Activated gamma-delta T cell (primary cell): Measurements from ENCODE around the gene C1QB.

Source experiments
- DNase-seq: peaks from one replicate; lab custom pipeline; 2025; lab: John Stamatoyannopoulos, UW

C1QB gene

DNA sequence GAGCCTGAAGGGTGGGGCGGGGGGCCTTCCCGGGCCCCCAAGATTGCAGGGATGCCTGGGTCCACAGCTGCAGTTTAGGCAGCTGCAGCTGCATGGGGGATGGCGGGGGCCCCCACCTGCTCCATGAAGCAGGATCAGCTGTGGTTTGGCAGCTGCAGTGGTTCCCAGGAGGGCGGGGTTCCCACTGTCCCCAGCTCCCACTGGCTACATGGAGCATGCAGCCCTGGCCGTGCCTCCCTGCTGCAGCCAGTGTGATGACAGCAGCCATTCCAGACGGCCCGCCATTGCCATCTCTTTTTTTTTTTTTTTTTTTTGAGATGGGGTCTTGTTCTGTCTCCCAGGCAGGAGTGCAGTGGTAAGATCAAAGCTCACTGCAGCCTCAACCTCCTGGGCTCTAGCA lies 17.6 kb upstream of the C1QB start:
- DNase-seq, result no peak

DNA sequence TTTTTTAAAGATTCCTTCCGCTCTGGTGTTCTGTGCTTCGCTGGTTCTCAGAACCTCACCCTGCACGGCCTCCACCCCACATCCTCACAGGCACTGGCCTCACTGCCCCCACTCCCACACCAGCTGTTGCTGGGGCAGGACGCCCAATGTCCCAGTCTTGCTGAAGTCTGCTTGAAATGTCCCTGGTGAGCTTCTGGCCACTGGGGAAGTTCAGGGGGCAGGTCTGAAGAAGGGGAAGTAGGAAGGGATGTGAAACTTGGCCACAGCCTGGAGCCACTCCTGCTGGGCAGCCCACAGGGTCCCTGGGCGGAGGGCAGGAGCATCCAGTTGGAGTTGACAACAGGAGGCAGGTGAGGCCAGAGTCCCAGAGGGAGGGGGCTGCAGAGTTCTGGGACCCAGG lies 16.7 kb upstream of the C1QB start, which contains the start of gene C1QA:
Gene C1QA (plus strand): TSS at position 276 of the 400 bp plus-strand sequence. CDS start 989 bp downstream, outside the sequence.
- no peak for DNase-seq

DNA sequence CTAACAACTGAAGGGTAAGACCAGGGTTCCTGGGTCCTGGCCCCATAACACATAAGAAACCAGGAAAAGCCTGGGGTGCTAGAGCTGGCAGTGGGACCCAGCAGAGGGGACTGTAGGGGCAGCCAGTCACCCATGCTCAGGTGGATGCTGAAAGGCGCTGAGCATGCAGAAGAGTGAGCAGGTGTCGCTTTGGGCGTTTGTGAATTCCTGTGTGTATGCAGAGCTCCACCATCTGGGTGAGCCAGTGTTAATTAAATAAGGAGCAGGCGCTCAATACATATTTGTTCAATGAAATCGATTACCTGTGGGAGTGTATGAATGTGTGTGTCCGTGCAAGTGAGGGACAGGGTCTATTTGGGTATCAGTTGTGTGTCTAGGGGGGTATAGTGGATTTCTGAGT lies 16.1 kb upstream of the C1QB start:
- DNase-seq, result no peak

DNA sequence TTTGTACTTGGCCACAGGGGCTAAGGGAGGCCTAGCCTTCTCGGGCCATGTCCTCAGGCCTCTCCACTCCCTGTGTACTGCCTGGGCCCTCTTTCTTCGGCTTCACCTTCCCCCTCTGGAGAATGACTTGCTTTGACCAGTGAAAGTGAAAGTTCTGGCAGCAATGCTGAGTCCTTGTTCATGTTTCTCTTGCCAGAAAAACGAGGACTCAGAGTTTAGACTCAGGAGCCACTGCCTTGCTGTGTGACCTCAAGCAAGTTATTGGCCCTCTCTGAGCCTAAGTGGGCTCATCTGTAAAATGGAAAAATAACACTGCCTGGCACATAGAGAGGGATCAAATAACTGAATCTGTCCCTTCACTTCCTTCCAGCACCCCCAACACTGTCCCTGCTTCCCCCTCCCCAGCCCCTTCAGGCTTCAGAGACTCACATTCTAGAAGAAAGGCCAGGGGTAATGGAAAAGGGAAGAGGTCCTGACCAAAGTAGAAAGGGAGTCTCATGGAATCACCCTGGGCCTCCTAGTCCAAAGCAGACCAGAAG lies 15.1 kb upstream of the C1QB start:
- DNase-seq, result no peak

DNA sequence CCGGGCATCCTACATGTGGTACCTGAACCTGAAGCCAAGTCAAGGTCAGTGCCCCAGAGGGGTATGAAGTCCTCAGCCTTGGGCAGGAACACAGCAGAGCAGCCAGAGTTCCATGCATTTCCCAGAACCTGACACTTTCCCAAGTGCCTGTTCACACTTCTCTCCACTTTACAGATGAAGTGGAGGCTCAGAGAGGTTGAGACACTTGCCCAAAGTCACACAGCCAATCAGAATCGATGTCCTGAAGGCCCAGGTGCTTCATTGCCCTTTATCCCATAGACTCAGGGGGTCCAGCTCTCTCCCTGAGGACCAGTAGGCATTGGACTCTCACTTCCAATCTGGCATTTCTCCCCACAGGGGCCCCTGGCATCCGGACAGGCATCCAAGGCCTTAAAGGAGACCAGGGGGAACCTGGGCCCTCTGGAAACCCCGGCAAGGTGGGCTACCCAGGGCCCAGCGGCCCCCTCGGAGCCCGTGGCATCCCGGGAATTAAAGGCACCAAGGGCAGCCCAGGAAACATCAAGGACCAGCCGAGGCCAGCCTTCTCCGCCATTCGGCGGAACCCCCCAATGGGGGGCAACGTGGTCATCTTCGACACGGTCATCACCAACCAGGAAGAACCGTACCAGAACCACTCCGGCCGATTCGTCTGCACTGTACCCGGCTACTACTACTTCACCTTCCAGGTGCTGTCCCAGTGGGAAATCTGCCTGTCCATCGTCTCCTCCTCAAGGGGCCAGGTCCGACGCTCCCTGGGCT lies 14.4 kb upstream of the C1QB start:
- DNase-seq, result no peak

DNA sequence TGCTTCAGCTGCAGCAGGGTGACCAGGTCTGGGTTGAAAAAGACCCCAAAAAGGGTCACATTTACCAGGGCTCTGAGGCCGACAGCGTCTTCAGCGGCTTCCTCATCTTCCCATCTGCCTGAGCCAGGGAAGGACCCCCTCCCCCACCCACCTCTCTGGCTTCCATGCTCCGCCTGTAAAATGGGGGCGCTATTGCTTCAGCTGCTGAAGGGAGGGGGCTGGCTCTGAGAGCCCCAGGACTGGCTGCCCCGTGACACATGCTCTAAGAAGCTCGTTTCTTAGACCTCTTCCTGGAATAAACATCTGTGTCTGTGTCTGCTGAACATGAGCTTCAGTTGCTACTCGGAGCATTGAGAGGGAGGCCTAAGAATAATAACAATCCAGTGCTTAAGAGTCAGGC lies 13.8 kb upstream of the C1QB start:
- DNase-seq, result no peak

DNA sequence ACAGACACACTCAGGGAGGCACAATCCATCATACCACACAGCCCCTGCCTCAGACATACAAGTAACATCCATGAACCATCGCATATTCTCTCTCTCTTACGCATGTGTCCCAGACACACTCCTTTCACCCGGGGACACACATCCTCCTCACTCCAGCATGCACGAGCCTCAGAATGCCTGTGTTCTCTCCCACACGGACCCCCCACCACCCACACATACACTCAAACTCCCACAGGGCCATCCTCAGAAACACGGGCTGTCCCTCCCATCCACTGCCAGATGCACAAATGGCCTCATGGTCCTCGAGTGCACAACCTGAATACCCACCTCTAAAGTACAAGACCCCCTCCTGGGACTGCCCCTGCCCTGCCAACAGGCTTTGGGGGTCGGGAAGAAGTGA lies 11.8 kb upstream of the C1QB start:
- no peak for DNase-seq

DNA sequence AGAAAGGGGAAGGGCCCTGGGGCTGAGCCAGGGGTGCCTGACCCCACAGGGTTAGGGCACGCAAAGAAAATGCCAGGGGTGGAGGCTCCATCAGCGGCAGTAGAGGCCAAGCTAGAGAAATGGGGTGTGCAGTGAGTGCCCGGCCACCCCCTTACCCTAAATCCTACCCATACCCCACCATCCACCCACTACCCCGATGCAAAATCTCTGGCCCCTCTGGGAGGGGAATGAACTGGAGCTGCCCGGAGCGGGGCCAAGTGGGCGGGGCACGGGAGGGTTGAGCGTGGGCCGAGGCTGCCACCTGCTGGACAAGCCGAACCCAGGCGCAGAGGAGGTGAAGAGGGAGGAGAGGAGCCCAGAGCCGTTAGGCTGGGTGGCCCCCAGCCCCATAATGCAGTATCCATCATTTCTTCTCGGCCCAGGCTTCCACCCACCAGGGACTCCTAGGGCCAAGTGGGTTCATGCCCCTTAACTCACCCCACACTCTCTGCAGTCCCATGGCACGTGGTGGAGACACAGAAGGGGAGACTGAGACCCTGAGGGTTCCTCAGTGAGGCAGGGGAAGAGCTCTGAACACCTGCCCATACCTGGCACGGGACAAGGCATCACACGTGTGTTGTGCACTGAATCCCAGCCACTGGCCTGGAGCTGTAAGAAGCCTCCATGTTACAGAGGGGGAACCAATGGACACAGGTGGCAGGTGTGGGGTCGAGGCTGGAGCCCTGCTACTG lies 11.0 kb upstream of the C1QB start:
- DNase-seq, result peak; percentile 35

DNA sequence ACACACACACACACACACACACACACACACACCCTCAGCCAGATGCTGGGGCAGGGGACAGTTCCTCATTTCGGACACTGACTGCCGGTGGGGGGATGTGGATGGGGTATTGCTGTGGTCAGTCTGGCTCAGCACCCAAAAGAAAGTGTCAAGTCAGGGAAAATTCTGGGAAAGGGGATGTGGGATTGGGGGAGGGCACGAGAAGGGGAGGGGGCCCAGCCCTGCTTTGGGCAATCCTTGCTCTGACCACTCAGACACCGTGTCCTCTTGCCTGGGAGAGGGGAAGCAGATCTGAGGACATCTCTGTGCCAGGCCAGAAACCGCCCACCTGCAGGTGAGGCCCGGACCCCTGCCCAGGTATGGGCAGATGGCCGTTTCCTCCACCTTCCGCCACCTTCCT lies 9.7 kb upstream of the C1QB start, which contains the start of gene C1QC:
Gene C1QC (plus strand): TSS at position 253 of the 400 bp plus-strand sequence. CDS start 391 bp downstream, outside the sequence.
- no peak for DNase-seq

DNA sequence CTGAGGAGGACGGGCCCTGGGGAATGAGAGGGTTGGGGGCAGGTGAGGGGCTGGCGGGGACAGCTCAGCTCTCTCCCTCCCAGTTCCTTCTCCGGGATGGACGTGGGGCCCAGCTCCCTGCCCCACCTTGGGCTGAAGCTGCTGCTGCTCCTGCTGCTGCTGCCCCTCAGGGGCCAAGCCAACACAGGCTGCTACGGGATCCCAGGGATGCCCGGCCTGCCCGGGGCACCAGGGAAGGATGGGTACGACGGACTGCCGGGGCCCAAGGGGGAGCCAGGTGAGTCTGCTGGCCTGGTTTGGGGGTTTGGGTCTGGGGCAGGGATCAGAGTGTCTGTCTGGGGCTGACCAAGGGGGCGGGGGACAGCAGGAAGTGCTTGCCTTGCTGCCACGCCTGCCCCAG lies 9.1 kb upstream of the C1QB start:
- DNase-seq, result no peak

DNA sequence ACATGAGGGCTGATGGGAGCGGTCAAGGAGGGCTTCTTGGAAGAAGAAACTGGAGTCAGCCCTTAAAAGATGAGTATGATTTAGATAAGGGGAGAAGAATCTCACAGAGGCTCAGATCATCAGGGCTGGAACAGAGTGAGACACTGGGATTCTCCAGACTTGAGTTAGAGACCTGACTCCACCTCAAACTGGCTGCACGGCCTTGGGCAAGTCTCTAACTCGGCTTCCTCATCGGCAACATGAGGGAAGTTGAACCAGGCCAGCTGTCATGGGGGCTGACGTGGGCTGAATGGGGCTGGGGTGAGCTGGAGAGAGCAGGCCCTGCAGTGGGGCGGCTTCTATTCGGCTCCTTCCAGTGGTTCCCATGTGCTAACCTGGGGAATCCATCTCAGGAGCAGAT lies 7.1 kb upstream of the C1QB start:
- DNase-seq, result no peak

DNA sequence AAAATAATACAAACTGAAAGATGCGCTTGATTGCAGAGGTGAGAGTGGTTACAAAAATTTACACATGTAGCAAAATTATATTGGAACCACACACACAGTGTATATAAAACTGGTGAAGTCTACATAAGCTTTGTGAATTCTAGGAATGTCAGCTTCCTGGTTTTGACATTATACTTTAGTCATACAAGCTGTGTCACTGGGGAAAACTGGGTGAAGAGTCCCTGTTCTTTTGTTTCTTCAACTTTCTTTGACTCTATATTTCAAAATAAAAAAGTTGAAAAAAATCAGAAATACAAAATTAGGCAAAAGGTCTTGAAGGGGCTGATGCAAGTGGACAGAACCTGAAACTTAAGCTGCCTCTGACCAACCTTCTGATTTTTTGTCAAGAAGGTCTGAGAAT lies 6.7 kb upstream of the C1QB start:
- no peak for DNase-seq

DNA sequence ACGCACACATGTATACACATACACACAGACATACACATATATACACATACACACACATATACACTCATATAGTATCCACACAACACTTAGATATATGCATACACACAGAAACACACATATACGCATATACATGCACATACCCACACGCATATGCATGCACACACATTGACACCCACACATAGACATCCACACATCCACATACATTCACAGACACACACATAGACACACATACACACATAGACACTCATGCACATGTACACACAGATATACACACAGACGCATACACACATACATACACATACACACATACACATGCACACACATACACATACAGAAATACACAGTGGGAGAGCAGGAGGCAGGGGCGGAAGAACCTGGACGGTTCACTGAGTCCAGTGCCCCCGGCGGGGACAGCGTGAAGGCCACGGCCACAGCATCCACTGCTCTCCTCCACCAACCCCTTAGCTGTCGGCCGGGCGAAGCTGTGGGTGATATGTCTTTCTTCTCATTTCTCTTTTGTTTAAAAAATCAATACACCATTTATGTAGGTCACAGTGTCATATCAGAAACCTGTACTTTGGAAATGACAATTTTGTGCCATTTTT lies 2.8 kb upstream of the C1QB start:
- DNase-seq, result no peak

DNA sequence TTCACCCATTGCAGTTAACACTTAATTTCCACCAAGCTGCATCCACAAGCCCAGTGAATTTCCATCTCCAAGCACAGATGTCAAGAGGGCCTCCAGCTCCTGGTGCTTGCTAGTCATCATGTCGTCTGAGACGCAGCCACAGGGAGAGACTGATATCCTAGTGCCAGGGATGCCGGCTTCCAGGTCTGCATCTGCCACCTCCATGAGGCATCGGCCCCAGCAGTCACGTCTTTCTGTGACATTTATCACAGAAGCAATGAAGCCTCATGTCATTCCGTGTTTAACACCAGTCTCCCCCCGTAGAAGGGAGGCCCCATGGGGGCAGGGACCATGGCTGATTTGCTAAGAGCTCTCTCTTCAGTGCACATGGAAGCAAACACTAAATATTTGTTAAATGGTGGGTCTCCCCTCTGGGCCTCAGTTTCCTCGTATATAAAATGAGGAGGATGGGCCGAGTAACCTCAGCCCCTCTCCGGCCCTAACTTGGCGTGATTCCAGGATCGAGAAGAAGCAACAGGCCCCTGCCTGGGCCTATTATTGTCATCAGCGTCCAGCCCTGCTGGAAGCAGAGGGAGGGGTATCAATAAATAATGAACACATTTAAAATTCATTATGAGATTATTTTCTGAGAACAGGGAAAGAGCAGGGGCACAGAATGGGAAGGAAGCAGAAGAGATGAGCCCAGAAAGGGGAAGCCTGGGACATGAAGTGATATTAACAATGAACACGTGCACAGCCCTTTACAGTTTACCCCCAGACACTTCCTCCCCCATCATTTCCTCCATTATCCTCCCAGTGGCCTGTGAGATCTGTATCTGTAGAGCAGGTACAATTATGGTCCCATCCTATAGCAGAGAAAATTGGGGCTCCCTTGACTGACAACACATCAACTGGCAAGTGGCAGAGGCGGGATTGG lies 837 bp upstream of the C1QB start:
- no peak for DNase-seq

DNA sequence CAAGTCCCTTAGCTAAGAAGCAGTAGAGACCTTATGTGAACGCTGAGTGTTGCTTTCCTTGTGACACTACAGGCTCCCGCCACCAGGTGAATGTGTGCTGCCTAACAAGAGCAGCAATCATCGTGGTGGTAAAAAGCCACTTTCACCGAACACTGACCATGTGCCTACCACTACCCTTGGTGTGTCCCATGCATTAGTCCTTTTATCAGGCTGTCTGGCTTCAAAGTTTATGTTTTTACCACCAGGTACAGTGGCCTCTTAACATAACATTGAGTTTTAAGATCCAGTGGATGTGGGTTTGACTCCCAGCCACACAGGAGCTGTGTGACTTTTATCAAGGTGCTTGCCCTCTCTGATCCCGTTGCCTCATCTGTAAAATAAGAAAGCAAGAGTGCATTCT lies 1.7 kb downstream of the C1QB start:
- DNase-seq, result no peak

DNA sequence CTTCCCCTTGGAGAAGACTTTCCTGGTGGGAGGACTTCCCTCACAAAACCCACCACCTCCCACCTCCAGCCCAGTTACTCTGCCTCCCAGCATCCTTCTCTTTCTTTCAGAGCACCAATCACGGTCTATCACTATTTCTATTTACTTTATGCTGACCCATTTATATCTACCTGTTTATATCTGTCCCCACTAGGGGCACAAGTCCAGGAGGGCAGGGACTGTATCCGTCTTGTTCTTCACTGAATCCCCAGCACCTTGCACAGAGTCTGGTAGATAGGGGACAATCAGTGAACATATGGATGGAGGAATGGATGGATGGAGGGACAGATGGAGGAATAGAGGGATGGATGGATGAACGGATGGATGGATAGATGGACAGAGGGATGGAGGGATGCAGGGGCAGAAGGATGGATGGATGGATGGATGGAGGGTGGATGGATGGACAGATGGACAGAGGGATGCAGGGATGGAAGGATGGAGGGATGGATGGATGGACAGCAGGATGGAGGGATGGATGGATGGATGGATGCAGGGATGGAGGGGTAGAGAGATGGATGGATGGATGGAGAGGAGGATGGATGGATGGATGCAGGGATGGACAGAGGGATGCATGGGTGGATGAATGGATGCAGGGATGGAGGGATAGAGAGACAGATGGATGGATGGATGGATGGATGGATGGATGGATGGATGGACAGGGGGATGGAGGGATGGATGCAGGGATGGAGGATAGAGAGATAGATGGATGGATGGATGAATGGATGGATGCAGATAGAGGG lies 5.5 kb downstream of the C1QB start:
- no peak for DNase-seq

DNA sequence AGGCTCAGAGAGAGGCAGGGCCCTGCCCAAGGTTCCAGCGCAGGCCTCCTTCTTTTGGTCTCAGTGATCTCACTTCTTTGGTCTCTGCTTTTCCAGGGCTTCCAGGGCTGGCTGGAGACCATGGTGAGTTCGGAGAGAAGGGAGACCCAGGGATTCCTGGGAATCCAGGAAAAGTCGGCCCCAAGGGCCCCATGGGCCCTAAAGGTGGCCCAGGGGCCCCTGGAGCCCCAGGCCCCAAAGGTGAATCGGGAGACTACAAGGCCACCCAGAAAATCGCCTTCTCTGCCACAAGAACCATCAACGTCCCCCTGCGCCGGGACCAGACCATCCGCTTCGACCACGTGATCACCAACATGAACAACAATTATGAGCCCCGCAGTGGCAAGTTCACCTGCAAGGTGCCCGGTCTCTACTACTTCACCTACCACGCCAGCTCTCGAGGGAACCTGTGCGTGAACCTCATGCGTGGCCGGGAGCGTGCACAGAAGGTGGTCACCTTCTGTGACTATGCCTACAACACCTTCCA lies 7.7 kb downstream of the C1QB start:
- DNase-seq, result no peak

DNA sequence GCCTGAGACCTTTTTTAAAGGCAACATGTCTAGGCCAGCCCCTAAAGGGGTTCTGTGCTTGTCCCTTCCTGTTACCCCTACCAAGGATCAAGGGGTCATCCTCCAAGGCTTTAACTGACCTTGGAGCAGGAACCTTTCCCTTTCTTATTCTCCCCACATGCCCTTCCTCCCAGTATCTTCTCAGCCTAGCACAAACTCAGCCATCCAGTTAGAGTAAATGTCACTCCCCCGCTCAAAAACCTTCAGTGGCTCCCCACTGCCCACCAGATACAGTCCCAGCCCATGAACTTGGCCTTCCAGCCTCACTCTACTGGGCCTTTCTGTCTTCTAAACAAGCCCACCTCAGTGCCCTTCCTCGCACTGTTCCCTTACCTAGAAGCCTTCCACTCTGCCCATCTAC lies 8.8 kb downstream of the C1QB start:
- no peak for DNase-seq

DNA sequence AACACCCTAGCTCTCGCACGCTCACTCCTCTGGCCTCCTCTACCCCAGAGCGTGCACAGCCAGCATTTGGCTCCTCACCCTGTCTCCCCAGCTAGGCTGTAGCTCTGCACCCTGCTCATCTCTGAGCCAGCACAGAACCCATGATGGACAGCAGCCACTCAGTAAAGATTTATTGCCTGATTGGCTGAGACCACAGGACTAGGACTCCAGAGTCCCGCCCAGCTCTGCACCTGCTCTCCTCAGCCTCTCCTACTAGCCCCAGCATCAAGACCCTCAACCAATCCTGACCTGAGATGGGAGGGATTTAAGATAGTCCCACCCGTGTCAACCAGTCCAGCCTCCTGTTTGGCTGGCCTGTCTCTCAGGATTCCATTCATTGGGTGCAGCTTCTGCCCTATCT lies 9.3 kb downstream of the C1QB start:
- DNase-seq, result no peak

DNA sequence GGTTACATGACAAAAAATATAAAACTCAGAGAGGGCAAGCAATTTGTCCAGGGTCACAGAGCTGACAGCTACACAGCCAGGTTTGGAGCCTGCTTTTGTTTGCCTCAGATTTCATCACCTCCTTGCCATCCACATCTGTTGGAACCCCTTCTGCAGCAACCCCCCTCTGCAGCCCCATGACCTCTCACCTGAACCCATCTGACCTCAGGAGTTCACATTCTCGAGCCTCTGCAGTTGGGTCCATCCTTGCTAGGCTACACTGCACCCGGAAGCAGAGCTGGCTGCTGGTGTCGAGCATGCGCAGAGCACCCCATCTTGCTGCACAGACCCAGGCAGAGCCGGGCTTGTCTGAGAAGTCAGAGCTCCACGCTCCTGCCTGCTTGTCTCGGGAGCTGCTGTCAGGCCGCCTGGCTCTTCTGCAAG lies 10.0 kb downstream of the C1QB start:
- no peak for DNase-seq

DNA sequence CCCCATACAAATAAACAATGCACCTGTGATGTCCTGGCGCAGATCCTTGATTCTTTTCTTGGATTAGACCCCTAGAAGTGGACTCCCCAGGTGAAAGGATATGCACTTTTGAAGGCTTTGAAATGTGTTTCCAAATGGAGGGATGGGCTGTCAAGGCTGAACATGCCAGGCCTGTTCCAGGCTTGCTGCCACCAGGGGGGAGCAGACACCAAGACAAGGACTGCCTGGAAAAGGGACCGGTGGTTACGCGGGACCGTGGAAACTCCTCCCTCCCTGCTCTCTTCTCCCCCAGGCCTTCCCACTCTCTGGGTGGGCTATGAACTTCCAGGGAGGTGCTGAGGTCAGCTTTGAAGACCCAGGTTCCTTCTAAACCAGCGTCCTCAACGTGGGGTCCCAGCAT lies 12.7 kb downstream of the C1QB start:
- no peak for DNase-seq
